Mesodermal cell (in vitro differentiated cells): ENCODE results near the gene FGD6.

Experiments used
- H3K27ac ChIP-seq: 2 replicates; pipeline ENCODE4 v1.7.0; 2013; ENCODE audit warnings: mild to moderate bottlenecking, low read depth, low read length, moderate library complexity; ENCODE audit not compliant: severe bottlenecking
- H3K36me3 ChIP-seq: 2 replicates; pipeline ENCODE4 v1.7.1; 2013; ENCODE audit warnings: mild to moderate bottlenecking, low read length, moderate library complexity; ENCODE audit not compliant: control insufficient read depth, insufficient read depth
- H3K4me1 ChIP-seq: one replicate; pipeline ENCODE4 v1.7.1; 2013; ENCODE audit warnings: mild to moderate bottlenecking, low read length; ENCODE audit not compliant: insufficient read depth, control insufficient read depth, poor library complexity, severe bottlenecking
- H3K4me3 ChIP-seq: 2 replicates; pipeline ENCODE4 v1.7.0; 2013; ENCODE audit warnings: low read length, control low read depth, mild to moderate bottlenecking; ENCODE audit not compliant: insufficient read depth, poor library complexity, severe bottlenecking; ENCODE audit errors: extremely low read depth
- H3K9me3 ChIP-seq: 2 replicates; pipeline ENCODE4 v1.7.1; 2013; ENCODE audit warnings: mild to moderate bottlenecking, low read length, moderate library complexity; ENCODE audit not compliant: control insufficient read depth
- WGBS, 2 experiments: methylation state at CpG; one replicate each; pipeline ENCODE4 v1.1.5; 2013; ENCODE audit warnings: missing lambda C conversion rate in 2 of 2; ENCODE audit not compliant: insufficient coverage in 2 of 2; 5-methylcytosine and 5-hydroxymethylcytosine counted together

Gene FGD6

GRCh38 chr12:95060951-95061350 is 156.3 kb downstream of the FGD6 start:
- H3K27ac ChIP-seq = no peak overlapping the region
- H3K4me1 ChIP-seq = no peaks in the 10 kb centered on the region
- 88 to 89% methylated on average over 1 of the region's 1 CpG for WGBS, 2 experiments
- H3K36me3 ChIP-seq = peaks cover 95% of the 10 kb centered on the region
- no peaks in the 10 kb centered on the region for H3K9me3 ChIP-seq
- no peak overlapping the region for H3K4me3 ChIP-seq

GRCh38 chr12:95059984-95060383 is 157.3 kb downstream of the FGD6 start:
- H3K36me3 ChIP-seq = peaks cover 95% of the 10 kb centered on the region
- H3K4me3 ChIP-seq = no peak overlapping the region
- no peaks in the 10 kb centered on the region for H3K4me1 ChIP-seq
- no peaks in the 10 kb centered on the region for H3K9me3 ChIP-seq
- 90 to 100% methylated on average over 1 of the region's 4 CpGs for WGBS, 2 experiments
- no peak overlapping the region for H3K27ac ChIP-seq

- Histone ChIP-seq H3K4me1 (no peaks in the 10 kb centered on the region), H3K36me3 (peaks cover 91% of the 10 kb centered on the region), H3K9me3 (no peaks in the 10 kb centered on the region), H3K4me3 (no peak overlapping the region), H3K27ac (no peak overlapping the region)
- no CpG with 5 or more reads among the region's 3 CpGs for WGBS, 2 experiments
Observed at GRCh38 chr12:95057424-95057823, 159.8 kb downstream of the FGD6 start.

- no CpG with 5 or more reads among the region's 2 CpGs for WGBS, 2 experiments
- no peak overlapping the region for H3K4me3 ChIP-seq
- H3K9me3 ChIP-seq = no peaks in the 10 kb centered on the region
- H3K27ac ChIP-seq = no peak overlapping the region
- H3K36me3 ChIP-seq = peaks cover 87% of the 10 kb centered on the region
- H3K4me1 ChIP-seq = no peaks in the 10 kb centered on the region
Observed at GRCh38 chr12:95055057-95055456, 162.2 kb downstream of the FGD6 start.

- no peaks in the 10 kb centered on the region for H3K9me3 ChIP-seq
- no peak overlapping the region for H3K4me3 ChIP-seq
- H3K4me1 ChIP-seq = no peaks in the 10 kb centered on the region
- H3K36me3 ChIP-seq = peaks cover 86% of the 10 kb centered on the region
- WGBS, 2 experiments = 89% methylated on average over 1 of the region's 2 CpGs; no CpG with 5 or more reads in 1 of the 2 experiments
- no peak overlapping the region for H3K27ac ChIP-seq
Observed at GRCh38 chr12:95054206-95054605, 163.1 kb downstream of the FGD6 start.

GRCh38 chr12:95051241-95051640 is 166.0 kb downstream of the FGD6 start:
- Histone ChIP-seq H3K27ac (no peak overlapping the region), H3K36me3 (peaks cover 77% of the 10 kb centered on the region), H3K4me3 (no peak overlapping the region), H3K4me1 (no peaks in the 10 kb centered on the region), H3K9me3 (no peaks in the 10 kb centered on the region)
- 83 to 100% methylated on average over 1 to 2 of the region's 4 CpGs for WGBS, 2 experiments

- no peaks in the 10 kb centered on the region for H3K4me1 ChIP-seq
- H3K9me3 ChIP-seq = no peaks in the 10 kb centered on the region
- peaks cover 59% of the 10 kb centered on the region for H3K36me3 ChIP-seq
- H3K27ac ChIP-seq = no peak overlapping the region
- no CpG with 5 or more reads among the region's 2 CpGs for WGBS, 2 experiments
- no peak overlapping the region for H3K4me3 ChIP-seq
Observed at GRCh38 chr12:95037906-95038305, 179.4 kb downstream of the FGD6 start.

GRCh38 chr12:95034750-95035149 is 182.5 kb downstream of the FGD6 start:
- Histone ChIP-seq H3K27ac (no peak overlapping the region), H3K4me1 (no peaks in the 10 kb centered on the region), H3K4me3 (no peak overlapping the region), H3K9me3 (no peaks in the 10 kb centered on the region), H3K36me3 (peaks cover 67% of the 10 kb centered on the region)
- no CpG with 5 or more reads among the region's 1 CpG for WGBS, 2 experiments
